ENCODE measurements around the gene TMC1.
A peak's percentile ranks its signal among the peaks of the same experiment; 100 is the strongest.

The TMC1 gene

DNA sequence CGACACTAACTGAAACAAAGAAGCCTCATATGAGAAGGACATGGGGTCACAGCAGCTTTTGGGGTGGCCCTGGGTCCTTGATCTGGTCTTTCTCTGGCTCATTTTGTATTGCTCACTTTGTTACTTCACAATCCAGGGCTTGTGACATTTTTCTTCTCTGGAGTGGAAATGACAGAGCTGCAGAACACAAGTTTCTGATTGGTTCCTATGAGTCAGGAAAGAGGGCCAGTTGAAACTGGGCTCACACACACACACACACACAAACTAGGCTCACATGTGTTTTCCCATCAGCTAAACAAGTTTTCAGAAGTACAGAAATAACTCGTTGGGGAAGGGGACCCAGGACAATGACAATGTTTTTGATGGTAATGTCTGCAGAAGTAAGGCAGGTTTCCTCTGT lies 54.3 kb downstream of the TMC1 start:
- DNase-seq (ENCODE audit: low spot score): no peak

DNA sequence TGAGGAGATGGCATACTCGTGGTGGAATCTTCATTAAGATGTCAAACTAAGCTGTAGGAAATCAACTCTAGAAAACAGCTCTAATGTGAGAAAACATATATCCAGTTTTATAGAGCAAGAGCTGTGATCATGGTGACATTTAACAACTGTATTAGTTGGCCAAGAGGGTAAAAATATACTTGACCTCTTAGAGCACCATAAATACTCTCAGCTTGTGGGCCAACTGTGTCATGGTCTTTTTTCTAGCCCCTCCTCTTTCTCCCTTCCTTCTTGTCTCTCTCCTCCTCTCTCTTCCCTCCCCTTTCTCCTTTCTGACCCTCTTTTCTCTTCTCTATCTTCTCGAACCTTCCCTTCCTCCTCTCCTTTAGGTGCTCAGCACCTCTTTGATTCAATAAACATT lies 54.7 kb downstream of the TMC1 start:
- DNase-seq (ENCODE audit: low spot score): no peak

DNA sequence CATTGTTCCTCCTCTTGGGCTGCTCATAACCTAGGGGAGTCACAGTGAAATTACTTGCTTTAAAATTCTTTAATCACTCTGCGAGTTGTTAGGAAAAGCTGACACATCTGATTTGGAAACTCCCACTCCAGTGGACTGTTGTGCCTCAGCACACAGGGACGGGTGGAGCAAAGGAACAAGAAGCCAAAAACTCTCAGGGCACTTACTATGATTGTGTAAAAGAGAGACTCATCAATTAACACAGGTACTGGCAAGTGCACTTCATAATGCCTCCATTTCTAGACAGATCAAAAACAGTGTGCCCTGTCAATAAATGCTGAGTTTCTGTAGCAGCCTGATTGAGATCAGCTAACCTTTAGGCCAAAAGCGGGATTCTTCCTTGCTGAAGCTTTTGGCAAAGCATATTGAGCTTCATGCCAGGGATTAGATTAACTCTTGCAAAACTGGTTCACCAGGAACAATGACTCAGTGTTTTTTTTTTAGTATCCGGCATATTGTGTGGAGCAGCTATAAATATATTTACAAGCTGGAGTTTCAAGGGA lies 55.9 kb downstream of the TMC1 start:
- DNase-seq (ENCODE audit: low spot score): no peak

DNA sequence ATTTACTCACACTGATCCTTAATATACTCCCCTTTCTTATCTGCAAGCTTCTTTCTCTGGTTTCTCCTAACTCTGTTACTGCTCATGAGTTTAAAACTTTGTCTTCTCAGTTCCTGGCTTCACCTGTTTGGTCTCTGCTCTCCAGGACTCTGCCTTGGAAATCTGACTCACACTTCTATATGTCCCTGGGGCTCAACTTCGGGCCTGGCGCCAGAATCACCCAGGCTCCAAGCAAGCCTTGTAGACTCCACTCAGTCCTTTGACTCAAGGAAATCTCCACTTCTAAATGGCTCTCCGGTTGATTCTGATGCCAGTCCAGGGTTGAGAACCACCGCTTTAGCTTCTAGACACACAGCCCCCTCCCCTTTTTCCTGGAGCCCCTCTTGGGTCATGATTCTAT lies 57.8 kb downstream of the TMC1 start:
- no peak for DNase-seq (ENCODE audit: low spot score)

DNA sequence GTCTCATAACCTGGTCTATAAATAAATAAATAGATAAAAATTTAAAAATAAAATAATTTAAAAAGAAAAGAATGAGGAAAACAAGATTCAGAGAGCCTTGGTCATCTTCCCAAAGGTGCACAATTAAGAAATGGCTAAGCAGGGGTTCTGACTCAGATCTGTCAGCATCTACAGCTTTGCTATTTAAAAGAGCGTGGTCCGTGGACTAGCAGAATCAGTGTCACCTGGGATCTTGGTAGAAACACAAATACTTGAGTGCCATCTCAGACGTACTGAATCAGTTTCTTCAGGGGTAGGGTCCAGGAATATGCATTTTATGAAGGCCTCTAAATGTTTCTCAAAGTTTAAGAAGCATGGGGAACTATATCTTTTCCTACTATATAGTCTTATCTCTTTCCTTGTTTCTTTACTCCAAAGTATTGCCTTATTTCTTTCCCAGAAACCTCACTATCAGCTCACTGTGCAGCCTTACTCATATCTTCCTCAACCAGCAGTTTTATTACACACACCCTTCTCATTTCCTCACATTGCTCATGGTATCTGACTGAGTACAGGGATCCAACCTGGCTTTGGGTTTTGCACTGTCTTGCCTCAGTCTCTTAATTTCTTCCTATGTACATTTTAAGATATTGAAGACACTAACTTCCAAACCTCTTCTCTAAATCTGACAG lies 58.6 kb downstream of the TMC1 start:
- DNase-seq (ENCODE audit: low spot score): no peak

DNA sequence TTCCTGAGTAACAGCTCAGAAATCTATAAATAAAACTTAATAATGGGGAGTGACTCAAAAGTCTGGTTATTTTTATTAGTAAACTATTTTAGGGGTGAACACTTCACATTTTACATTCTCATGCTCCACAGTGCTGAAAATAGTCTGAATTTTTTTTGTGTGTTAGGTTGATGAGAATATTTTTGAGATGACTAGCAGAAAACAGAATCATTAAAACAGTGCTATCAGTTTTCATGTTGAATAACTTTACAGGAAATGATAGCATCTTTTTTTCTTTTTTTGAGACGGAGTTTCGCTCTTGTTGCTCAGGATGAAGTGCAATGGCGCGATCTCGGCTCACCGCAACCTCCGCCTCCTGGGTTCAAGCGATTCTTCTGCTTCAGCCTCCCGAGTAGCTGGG lies 60.3 kb downstream of the TMC1 start:
- no peak for DNase-seq (ENCODE audit: low spot score)

DNA sequence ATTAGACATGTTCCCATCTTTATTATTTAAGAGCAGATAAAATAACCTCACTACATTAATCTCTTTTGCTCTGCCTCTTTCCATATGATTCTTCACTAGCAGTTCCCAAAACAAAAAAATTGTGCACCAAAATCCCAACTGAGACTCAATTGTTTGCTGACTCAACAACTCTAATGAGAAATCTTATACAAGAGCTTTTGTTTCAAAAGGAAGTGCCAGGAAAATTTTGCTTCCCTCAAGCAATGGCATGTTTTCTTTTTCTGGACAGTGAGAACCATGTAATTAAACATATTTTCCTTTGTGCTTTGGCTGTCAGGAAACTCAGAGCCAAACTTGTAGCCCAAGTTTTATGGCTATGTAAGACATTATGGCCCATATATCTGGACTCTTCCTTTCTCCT lies 62.0 kb downstream of the TMC1 start:
- DNase-seq (ENCODE audit: low spot score): no peak

DNA sequence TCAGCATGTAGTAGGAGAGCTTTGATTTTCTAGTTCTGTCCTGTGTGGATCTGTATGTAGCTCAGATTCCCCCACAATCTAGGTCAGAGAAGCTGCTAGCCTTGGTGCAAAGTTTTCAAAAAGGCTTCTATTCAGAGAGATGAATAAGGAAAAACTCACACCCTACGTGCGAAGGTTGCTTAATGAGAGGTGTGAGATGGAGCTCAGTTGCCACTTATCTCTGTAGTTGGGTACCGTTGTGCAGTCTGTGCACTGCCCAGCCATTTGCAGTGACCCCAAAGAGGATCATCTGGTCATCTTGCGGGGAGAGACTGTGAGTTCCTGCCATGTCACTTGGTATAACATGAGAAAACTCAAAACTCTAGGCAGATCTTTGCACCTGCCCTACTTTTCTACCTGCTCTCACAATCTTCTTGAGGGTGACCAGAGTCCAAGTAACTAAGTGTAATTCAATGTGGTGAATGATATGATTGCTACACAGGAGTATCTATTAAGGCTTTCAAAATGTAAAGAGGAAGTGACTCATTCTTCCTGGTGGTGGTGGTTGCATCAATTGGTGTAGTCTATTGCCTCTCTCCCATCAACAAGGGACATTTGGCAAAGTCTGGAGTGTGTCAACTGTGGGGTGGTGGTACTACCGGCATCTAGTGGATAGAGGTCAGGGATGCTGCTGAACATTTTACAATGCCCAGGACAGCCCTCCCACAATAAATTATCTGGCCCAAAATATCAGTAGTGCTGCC lies 65.2 kb downstream of the TMC1 start:
- peak; percentile 25 for DNase-seq (ENCODE audit: low spot score)

DNA sequence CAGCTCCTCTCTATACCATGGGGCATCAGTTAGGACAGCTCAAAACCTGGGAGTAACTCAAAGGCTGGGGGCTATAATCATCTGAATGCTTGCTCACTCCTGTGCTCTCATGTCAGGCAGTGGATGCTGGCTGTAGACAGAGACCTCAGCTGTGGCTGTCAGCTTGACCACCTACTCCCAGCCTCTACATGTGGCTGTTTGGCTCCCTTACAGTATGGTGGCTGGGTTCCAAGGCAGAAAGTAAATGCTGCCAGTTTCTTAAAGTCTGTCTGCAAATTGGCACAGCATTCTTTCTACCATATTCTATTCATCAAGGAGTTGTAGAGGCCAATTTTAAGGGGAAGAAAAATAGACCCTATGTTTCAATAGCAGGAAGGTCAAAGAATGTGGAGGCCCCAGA lies 66.9 kb downstream of the TMC1 start:
- peak; percentile 28 for DNase-seq (ENCODE audit: low spot score)

DNA sequence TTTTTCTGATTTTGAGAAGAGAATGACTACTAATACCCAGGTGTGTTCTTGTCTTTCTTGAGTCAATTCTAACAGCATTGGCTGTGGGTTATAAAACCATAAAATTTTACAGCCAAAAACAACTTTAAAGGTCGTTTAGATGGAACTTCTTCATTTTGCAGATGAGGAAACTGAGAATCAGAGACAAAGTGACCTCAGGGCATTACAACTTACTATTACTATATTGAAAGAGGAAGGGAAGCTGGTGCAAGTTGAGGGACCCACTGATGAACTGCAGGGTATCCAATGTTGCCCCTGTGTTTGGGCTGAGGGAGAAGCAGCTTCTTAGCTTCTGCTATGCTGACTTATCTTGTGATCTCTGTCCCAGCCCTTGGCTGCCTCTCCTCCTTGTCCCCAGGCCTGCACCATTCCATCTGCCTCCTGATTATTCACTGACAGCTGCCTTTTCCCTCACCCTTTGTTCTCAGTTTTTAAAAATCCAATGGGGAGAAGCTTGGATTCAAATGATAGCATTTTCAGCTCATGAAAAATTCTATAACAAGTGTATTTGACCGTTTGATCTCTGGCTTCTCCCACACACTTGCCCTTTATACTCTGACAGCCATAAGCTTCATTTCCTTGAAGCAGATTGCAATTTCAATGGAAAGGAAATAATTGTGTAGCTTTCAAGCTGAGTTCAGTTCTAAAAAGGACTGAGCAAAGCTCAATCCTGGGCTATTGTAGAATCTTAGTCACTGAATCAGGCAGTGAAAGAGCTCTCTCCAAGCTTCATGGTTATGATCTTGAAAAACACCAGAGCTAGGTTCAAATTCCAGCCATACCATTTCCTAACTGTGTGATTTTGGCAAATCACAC lies 68.5 kb downstream of the TMC1 start:
- no peak for DNase-seq (ENCODE audit: low spot score)

DNA sequence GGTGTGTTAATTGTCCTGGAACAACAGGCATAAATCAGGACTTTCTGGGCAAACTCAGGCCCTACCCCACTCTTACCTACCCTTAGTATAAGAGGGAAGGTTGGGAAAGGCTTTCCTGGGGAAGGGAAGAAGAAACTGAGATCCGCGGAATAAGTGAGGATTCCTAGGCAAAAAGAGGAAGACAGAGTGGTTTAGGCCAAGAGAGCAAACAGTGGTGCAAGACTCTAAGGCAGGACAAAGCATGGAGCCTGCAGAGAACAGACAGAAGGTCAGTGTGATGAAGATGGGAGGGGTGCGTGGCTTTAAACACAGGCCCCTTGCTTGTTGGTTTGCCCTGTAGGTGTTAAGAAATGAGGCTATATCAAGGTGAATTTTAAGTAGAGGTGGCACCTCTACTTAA lies 69.4 kb downstream of the TMC1 start:
- DNase-seq (ENCODE audit: low spot score): no peak

DNA sequence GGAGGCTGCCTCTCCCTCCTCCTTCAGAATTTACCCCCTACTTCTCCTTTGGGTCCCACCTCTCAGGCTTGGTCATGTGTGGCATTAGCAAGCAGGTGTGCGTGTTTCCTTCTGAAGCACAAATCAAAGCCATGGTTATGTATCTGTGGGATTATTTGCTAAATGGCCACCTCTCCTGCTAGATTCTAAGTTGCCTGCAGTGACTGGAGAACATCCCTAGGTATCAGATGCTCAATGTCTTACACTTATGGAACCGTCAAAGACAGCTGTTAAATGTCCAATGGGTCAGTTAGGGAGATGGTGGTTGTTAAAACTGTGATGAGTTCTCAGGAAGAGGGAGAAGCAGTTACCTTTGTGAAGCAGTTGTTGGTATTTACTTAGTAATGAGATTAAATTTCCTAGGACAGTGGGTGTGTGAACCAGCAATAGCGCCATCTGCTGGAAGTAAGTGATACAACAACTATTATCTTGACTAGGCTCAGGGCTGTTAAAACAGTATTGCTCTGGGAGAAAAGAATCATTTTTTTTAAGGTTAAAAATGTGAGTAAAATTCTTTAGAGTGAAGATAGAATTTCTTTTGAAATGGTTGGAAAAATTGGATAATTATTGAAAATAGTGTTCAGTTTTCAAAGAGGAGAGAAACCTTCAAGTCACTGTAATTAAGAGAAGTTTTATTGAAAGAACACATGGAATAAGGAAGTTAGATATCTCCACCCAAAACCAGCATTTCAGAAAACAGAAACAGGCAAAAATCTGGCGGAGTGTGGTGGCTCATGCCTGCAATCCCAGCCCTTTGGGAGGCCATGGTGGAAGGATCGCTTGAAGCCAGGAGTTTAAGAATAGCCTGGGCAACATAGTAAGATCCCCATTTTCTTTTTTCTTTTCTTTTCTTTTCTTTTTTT lies 71.3 kb downstream of the TMC1 start:
- peak; percentile 63 for DNase-seq (ENCODE audit: low spot score)

DNA sequence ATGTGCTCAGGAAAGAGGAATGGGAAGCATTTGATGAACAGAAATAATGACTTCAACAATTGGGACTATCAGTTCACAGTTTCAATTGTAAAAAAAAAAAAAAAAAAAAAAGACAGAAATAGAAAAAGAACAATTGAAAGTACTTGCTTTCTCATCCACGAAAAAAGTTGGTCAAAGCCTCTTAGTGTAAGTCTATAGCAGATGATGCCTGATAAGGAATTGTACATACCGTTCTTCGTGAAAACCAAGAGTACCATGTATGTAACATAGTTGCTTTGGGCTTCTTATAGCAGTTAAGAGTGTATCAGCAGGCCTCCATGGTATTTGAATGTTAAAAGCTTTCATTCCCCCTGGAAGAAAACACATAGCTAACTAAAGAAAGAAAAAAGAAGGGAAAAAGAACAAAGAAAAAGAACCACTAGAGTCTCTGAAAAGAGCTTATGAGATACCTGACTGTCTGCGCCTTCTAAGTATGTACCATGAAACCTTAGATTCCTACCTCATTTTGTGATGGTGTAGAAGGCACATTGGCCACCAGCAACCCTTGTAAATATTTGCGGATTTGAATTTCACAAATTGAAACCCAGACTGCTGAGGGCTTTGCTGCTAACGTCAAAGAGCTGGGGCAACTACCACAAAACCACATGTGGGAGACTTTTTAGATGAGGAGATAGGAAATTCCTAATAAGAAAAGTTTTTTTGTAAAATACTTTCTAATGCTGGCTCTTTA lies 75.2 kb downstream of the TMC1 start:
- no peak for DNase-seq (ENCODE audit: low spot score)

DNA sequence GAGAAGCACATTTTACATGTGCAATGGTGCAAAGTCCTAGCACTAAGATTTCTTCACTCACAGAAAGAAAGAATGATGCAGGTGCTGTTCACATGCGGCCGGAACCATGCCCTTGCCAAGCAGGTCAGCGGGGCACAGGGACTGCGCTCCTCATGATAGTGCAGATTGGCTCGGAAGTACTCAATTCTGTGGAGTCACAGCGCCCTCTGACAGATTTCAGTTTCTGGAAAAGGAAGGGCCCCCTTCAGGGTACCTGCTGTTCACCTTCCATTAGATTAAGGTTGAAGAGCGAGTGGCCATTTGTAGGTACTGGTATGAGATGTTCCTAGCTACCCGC lies 75.7 kb downstream of the TMC1 start:
- DNase-seq (ENCODE audit: low spot score): no peak

DNA sequence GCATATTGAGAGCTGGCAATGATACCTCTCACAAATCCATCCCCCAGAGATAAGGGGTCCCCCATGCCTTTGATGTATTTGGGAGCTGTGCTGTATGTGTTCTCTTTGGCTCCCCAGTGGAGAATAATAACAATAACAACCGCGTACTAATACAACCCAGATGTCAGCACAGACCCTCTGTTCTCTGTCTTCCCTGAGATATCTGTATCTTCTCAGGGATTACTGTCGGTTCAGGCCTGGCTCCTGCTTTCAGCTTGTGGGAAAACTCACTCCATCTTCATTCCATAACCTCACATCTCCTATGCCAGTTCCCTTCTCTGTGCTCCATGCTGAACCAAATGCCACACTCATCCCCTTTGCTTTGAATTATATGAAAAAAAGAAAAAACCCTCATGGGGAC lies 76.2 kb downstream of the TMC1 start:
- DNase-seq (ENCODE audit: low spot score): no peak

DNA sequence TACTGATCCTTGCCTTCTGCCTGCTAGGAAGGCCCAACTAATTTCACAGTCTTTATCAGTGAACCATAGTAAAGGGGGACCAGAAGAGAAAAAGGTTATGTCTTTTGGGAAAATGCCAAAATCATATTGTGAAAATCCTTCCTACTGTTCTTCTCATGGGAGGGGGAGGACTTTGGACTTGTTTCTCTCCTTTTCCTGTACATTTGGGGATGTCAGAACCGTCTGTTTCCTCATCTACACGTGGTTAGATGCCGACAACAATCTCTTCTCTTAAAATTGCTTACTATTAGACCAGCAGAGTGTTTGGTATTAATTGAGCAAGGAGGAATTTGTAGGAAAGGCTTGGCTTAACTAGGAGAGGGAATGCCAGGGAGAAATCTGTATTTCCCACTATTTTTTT lies 77.2 kb downstream of the TMC1 start:
- DNase-seq (ENCODE audit: low spot score): no peak

DNA sequence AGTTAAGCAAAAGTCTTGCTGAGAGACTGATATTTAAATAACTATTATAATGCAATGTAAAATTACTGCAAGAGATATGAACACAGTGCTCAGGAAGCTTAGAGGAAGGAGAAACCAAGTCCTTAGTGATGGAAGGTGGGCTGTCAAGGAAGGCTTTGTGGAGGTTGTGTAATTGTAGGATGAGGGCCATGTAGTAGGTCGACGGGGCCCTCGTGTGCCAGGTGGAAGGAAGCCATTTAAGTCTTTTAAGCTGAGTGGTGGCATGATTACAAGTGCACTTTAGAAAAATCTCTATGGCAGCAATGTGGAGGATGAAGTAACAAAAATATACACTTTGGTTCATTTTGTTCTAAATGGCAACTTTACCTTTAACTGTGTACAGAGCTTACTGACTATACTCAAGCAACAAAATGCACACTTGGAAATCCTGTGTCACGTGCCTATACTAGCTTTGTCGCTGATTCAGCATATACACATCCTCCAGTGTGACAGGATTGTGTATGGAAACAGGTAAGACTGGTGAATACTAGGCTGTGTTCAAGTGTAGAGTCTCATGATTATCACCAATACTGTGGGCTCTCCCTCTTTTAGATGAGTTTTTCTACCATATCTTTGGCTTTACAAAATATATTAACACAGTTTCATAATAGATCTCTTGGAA lies 78.6 kb downstream of the TMC1 start:
- DNase-seq (ENCODE audit: low spot score): no peak

DNA sequence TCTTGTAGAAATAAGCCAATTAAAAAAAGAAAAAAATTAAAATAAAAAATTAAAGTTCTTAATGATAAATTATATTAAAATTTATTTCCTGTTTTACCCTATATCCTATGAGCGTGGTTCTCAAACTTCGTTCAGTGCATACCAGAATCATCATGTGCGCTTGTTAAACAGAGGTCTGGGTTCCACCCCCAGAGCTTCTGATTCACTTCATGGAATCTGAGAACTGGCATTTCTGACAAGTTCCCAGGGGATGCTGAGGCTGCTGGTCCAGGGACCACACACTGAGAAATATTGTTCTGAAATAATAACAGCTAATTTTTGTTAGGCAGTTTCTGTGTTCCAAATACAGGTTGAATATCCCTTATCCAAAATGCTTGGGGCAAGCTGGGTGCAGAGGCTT lies 79.3 kb downstream of the TMC1 start:
- DNase-seq (ENCODE audit: low spot score): no peak

DNA sequence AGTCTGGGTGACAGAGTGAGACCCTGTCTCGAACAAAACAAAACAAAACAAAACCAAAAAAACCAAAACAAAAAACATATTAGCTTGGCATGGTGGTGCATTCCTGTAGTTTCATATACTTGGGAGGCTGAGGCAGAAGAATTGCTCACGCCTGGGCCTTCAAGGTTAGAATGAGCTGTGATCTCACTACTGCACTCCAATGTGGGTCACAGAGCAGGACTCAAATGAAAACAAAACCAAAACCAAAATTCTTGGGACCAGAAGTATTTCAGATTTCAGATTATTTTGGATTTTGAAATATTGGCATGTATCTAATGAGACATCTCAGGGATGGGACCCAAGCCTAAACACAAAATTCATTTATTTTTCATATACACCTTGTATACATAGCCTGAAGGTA lies 80.2 kb downstream of the TMC1 start:
- no peak for DNase-seq (ENCODE audit: low spot score)

DNA sequence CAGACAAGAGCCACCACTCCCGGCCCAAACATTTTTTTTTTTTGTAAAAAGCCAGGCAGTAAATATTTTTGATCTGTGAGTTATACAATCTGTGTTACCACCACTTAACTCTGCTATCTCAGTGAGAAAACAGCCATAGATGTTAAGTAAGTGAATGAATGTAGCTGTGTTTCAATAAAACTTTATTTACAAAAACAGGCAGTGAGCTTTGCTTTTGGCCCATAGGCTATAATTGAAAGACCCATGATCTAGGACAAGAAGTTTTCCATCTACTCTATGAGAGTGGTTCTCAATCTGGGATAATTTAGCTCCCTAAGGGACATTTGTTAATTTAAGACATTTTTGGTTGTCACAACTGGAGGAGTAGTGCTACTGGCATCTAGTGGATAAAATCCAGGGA lies 91.0 kb downstream of the TMC1 start:
- no peak for DNase-seq (ENCODE audit: low spot score)

DNA sequence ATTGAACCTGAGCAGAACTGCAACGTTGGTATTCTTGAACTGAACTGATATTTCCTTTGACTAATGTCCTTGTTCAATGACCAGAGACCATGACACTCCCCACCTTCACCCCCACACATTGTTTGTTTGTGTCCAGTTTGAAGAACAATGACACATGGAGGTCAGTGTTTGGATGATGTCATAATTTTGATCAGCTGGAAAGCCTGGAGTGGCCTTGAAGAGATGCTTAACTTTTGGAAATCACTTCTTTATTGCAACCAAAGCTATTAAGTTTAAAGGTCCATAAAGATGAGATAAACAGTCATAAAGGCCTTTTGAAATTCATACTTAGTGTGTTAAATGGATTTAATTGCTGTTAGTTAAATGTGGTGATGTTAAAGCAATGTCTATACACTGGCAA lies 92.7 kb downstream of the TMC1 start:
- no peak for DNase-seq (ENCODE audit: low spot score)

Data from putamen (tissue), 1 donor.